ENCODE measurements around the gene BTBD9.

The BTBD9 gene

GRCh38 chr6:38572186-38572813 is 67.4 kb downstream of the BTBD9 start:
- H3K27ac ChIP-seq, result no peak overlapping the region
- no peaks in the 10 kb centered on the region for H3K79me2 ChIP-seq
- H2AFZ ChIP-seq, result no peak overlapping the region

GRCh38 chr6:38571721-38572120 is 68.0 kb downstream of the BTBD9 start:
- Histone ChIP-seq H3K9ac (no peak overlapping the region), H3K27me3 (ENCODE audit: control insufficient read depth, insufficient read depth, low read length) (no peaks in the 10 kb centered on the region), H3K4me3 (ENCODE audit: low read depth, low read length) (no peak overlapping the region), H3K27ac (no peak overlapping the region), H3K4me2 (ENCODE audit: low read length) (no peak overlapping the region), H3K79me2 (no peaks in the 10 kb centered on the region), H3K4me1 (no peaks in the 10 kb centered on the region), H3K9me3 (ENCODE audit: control insufficient read depth, low read length) (no peaks in the 10 kb centered on the region), H2AFZ (no peak overlapping the region), H3K36me3 (ENCODE audit: control insufficient read depth, insufficient read depth, low read length) (no peaks in the 10 kb centered on the region)
- TF ChIP-seq CTCF (IDR thresholded peaks at IDR 0.05), result no peak

More at GRCh38 chr6:38572186-38572813, 67.4 kb downstream of the BTBD9 start:
- no peak overlapping the region for H3K4me3 ChIP-seq (ENCODE audit: low read depth, low read length)
- no peak overlapping the region for H3K9ac ChIP-seq
- H3K9me3 ChIP-seq (ENCODE audit: control insufficient read depth, low read length), result no peaks in the 10 kb centered on the region
- no peak overlapping the region for H3K4me2 ChIP-seq (ENCODE audit: low read length)
- H3K36me3 ChIP-seq (ENCODE audit: control insufficient read depth, insufficient read depth, low read length), result no peaks in the 10 kb centered on the region
- no peaks in the 10 kb centered on the region for H3K27me3 ChIP-seq (ENCODE audit: control insufficient read depth, insufficient read depth, low read length)
- TF ChIP-seq CTCF (IDR thresholded peaks at IDR 0.05), result no peak
- H3K4me1 ChIP-seq, result no peaks in the 10 kb centered on the region

GRCh38 chr6:38570750-38571149 is 69.0 kb downstream of the BTBD9 start:
- Histone ChIP-seq H3K27ac (no peak overlapping the region), H3K9ac (no peak overlapping the region), H3K27me3 (ENCODE audit: control insufficient read depth, insufficient read depth, low read length) (no peaks in the 10 kb centered on the region), H3K9me3 (ENCODE audit: control insufficient read depth, low read length) (no peaks in the 10 kb centered on the region), H3K4me3 (ENCODE audit: low read depth, low read length) (no peak overlapping the region), H3K79me2 (no peaks in the 10 kb centered on the region), H2AFZ (no peak overlapping the region), H3K36me3 (ENCODE audit: control insufficient read depth, insufficient read depth, low read length) (no peaks in the 10 kb centered on the region), H3K4me2 (ENCODE audit: low read length) (no peak overlapping the region), H3K4me1 (no peaks in the 10 kb centered on the region)
- TF ChIP-seq CTCF (IDR thresholded peaks at IDR 0.05), result peak; percentile 31

- Histone ChIP-seq H3K27ac (no peak overlapping the region), H3K4me2 (ENCODE audit: low read length) (no peak overlapping the region), H2AFZ (no peak overlapping the region), H3K4me3 (ENCODE audit: low read depth, low read length) (no peak overlapping the region), H3K27me3 (ENCODE audit: control insufficient read depth, insufficient read depth, low read length) (no peaks in the 10 kb centered on the region), H3K79me2 (no peaks in the 10 kb centered on the region), H3K36me3 (ENCODE audit: control insufficient read depth, insufficient read depth, low read length) (no peaks in the 10 kb centered on the region), H3K4me1 (no peaks in the 10 kb centered on the region), H3K9ac (no peak overlapping the region), H3K9me3 (ENCODE audit: control insufficient read depth, low read length) (no peaks in the 10 kb centered on the region)
- no peak for TF ChIP-seq CTCF (IDR thresholded peaks at IDR 0.05)
These were observed 72.3 kb downstream of the BTBD9 start for GRCh38 chr6:38567436-38567835.

All from parathyroid adenoma (tissue), 2 donors.